NT2/D1 (cell line): ENCODE data around the gene OSBPL9.

Experiments used
- SUZ12 ChIP-seq: IDR thresholded peaks from 2 replicates; pipeline ENCODE4 v1.6.1; 2011; ENCODE audit not compliant: insufficient read length, insufficient read depth; ENCODE audit errors: extremely low read depth
- YY1 ChIP-seq: IDR thresholded peaks from 2 replicates; pipeline ENCODE4 v1.6.1; 2011; ENCODE audit not compliant: insufficient read length, insufficient read depth

- TF ChIP-seq YY1 (no peak), SUZ12 (no peak)
Observed at GRCh38 chr1:51784997-51785421, 168.1 kb downstream of the OSBPL9 start.
